Measurements from ENCODE around the gene TEKT2.

The TEKT2 gene, protein sequence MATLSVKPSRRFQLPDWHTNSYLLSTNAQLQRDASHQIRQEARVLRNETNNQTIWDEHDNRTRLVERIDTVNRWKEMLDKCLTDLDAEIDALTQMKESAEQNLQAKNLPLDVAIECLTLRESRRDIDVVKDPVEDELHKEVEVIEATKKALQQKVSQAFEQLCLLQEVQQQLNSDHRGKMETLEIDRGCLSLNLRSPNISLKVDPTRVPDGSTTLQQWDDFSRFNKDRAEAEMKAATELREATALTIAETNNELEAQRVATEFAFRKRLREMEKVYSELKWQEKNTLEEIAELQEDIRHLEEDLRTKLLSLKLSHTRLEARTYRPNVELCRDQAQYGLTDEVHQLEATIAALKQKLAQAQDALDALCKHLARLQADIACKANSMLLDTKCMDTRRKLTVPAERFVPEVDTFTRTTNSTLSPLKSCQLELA

GRCh38 chr1:36083635-36084496, at the start of gene TEKT2:
Gene TEKT2 (plus strand): TSS chr1:36084094. CDS start chr1:36084922, 828 bp downstream.
- peak; percentile 84 for DNase-seq

DNA sequence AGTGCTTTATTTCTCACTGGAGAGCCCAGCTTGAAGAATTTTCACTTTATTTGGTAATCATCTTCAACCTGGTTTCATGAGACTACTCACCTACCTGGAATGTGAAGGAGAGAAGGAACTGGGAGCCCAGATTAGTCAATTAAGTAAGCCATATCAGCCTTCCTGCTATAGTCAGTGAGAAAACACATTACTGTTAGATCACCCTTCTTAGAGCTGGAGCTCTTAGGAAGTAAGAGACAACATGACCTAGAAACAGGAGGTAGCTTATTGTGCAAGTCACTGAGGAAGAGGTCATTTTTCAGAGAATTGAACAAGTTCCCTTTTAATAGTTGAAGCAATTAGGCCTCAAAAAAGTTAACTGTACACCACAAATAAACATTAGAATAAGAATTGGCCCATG, 49.2 kb upstream of the TEKT2 start:
- DNase-seq = no peak

DNA sequence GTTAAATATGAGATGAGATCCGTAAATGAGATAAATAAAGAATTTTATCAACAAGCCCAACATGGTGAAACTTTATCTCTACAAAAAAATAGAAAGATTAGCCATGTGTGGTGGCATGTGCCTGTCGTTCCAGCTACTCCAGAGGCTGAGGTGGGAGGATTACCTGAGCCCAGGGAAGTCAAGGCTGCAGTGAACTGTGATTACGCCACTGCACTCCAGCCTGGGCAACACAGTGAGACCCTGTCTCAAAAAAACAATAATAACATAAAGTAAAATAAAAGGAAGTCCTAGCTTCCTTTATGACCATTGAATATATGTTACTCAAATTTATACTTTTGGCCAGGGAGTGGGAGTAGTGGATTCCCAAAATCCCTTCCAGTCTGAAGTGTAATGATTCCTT, 48.7 kb upstream of the TEKT2 start:
- DNase-seq = no peak

DNA sequence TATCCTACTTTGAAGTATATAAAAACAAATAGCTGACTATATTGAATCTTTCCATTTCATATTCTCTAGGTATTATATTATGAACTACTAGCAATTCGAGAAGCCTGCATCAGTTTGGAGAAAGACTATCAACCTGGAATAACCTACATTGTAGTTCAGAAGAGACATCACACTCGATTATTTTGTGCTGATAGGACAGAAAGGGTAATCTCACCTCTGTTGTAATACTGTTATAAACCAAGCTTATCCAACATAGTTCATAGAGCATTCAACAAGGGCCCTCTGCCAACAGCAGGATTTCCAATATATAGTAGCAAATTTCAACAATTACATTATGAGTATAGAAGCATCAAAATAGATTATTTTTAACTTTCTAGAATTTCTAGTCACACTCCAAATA, 43.7 kb upstream of the TEKT2 start:
- no peak for DNase-seq

GRCh38 chr1:36051821-36052220, 32.1 kb upstream of the TEKT2 start:
- DNase-seq = no peak

DNA sequence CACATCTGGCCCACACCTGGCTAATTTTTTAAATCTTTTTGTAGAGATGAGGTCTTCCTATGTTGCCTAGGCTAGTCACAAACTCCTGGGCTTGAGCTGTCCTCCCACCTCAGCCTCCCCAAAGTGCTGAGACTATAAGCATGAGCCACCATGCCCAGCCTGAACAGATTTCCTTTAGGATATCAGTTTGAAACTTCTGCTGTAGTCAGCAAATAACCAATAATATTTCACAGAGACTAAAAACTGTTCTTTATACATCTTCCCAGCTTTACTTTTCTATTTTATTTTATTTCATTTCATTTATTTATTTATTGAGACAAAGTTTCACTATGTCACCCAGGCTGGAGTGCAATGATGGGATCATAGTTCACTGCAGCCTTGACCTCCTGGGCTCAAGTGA, 29.9 kb upstream of the TEKT2 start:
- no peak for DNase-seq

DNA sequence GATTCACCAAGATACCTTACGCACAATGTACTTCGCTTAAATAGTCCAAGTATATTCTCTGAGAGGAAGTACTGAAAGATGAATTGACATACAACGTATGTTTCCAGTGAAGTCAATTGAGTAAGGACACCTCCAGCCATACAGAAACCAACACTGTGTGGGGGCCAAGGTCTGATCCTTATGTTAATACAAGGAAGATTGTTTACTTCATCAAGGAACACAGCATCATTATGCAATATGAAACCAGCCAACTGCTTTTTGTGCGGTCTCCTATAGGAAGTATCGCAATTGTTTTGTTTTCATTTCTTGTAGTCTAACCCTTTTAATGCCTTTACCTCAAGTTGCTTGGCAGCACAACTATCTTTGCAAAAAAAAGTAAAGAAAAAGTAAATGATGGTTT, 28.2 kb upstream of the TEKT2 start:
- no peak for DNase-seq

GRCh38 chr1:36062315-36062714, 21.6 kb upstream of the TEKT2 start:
- no peak for DNase-seq

DNA sequence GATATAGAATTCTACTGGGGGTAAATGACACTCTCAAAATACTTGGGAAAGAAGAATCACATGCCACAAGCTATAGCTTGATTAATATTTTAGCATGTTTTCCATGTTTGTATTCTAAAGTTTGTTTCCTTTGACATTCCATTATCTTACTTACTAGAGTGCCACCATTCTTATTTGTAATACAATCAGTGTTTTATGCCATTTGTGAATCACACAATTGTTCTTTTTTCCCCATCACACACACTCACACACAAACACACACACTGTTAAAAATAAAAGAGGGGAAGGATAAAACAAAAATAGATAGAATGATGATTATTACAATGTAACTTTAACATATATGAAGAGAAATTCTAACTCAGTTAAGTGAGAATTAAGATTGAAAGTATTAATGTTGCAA, 16.0 kb upstream of the TEKT2 start:
- DNase-seq = no peak

GRCh38 chr1:36068866-36069265, 15.0 kb upstream of the TEKT2 start:
- DNase-seq = peak; percentile 81

DNA sequence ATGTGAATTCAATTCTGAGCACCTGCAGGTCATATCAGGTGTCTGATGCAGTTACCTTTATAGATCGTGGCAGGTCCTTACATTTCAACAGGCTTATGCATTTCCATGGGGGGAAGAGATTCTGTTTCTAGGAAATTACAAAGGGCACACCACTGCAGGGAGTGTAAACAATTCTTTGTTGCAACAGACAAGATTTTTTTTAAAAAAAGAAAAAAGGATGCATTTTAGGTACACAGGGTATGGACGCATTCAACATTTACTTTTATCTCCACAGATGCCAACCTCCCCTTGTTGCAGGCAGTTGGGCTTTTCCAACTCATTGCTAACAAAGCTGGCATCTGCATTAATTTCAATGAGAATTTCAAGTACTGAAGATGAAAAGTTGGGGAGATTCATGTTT, 13.5 kb upstream of the TEKT2 start:
- no peak for DNase-seq

DNA sequence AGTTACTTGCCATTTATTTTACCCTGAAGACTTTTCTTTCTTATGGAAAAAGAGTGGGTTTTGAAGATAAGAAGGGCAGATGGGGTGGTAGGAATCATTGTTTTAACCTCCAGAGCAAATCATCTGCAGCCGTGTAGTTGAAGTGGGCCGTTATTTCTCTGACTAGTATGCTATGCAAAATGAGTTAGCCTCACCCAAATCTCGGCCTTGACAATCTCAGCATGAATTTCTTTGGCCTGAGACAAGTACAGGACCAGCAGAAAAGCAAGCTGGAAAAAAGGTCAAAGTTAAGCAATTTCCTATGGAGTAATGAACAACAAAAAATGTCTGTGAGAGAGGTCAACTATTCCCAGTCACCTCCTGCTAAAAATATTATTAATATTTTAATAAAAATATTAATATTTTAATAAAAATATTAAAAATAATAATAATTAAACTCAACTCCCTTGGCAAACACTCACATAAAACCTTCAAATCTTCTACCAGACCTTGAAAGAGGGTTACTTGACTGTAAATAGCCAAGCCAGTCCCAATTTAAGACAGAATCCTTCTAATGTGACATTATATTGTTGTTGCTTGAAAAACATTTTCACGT, 6.8 kb upstream of the TEKT2 start:
- no peak for DNase-seq

DNA sequence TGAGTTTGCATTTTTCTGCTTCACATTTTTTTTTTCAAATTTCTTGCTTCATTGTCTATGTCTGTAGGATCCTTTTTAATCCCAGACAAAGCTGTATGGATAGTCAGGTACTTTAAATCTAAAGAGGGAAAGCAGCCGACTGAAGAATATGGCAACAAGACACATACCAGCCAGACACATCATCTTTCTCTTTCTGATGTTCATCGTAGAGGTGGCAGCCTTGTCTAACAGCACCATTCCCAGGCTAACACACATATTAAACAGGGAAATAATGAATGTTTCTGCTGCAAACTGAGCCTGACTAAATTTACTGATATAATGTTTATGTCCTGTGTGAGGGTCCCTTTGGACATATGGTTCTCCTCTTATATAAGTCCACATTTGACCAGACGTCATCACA, 3.7 kb upstream of the TEKT2 start:
- DNase-seq = no peak

GRCh38 chr1:36080801-36081200, 3.1 kb upstream of the TEKT2 start:
- DNase-seq = no peak

DNA sequence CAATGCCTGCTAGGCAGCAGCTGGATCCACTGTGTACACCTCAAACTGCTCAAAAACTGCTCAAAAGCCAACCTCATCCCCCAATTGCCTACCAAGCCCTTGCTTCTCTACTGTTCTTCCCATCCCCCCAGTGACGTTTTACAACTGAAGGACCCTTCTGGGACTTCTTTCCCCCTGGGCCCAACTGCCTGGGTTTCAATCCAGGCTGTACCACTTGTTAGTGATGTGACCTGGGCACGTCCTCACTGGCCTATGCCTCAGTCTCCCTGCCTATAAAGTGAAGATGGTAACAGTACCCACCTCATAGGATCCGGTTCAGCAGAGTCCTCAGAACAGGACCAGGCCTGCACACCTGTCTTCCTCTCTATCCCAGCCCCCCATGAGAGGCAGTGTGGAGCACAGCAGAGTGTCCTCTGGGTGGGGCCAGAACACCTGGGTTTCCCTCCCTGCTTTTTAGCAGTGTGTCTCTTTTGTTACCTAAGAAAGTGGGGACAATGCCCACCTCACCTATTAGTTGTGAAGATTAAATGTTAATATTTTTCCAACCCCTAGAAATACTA, 1.9 kb upstream of the TEKT2 start:
- no peak for DNase-seq

DNA sequence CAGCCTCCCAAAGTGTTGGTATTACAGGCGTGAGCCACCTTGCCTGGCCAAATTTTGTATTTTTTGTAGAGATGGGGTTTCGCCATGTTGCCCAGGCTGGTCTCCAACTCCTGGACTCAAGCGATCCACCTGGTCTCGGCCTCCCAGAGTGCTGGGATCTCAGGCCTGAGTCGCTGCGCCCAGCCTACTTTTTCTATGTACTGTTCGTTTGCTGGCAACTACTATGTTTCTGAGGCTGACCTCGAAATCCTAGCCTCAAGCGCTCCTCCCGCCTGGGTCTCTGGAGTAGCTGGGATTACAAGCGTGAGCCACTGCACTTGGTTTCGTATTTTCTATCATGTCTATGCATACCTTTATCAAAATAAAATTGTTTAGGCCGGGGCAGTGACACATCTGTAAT, 675 bp upstream of the TEKT2 start:
- DNase-seq = no peak

- DNase-seq = peak; percentile 59
Observed at GRCh38 chr1:36084497-36085115, 712 bp downstream of the TEKT2 start.

- no peak for DNase-seq
Observed at GRCh38 chr1:36085126-36085525, 1.2 kb downstream of the TEKT2 start.

GRCh38 chr1:36085686-36086526, 2.0 kb downstream of the TEKT2 start:
- DNase-seq = no peak

- DNase-seq = no peak
Observed at GRCh38 chr1:36086529-36087232, 2.8 kb downstream of the TEKT2 start.
